ENCODE results near the gene ZNF22. TPM values are rescaled to one million over a fixed set of nuclear protein-coding genes. Genes with fewer than 3 reads are reported as not detected.
A peak's percentile ranks its signal among the peaks of the same experiment; 100 is the strongest.

ZNF22 gene
- total and polyA plus RNA-seq, 12 donors = 11.0 to 17.2 (median 15.6) TPM

GRCh38 chr10:44978570-44979280 lies 22.0 kb upstream of the ZNF22 start, which contains the start of gene DEPP1:
Gene DEPP1, minus strand, starts transcription at chr10:44978809. Its CDS starts 779 bp downstream, at chr10:44978030.
- peak within 1 kb of the TSS; percentile 83 to 97 (median 92) for H3K27ac ChIP-seq
- intact Hi-C loops (cut with DNase I) = loop anchor here in 4 of 10 donors (2.0 to 10.0 kb wide), 4 partner anchors 18 to 104 kb away; partner anchors contain the start of gene ZNF22 (in 1 of the 4)
- H3K4me1 ChIP-seq = peaks cover 56 to 100% (median 93%) of the 10 kb centered on the region in 9 donors
- peak in 5 of 9 donors; percentile 5 to 42 (median 27) for TF ChIP-seq CTCF (IDR thresholded peaks at IDR 0.05)
- peaks cover 0 to 44% (median 13%) of the 10 kb centered on the region in 9 donors for H3K36me3 ChIP-seq
- ATAC-seq (peak; percentile 61 to 78 (median 70)), DNase-seq (peak; percentile 90 to 94)
- WGBS, 2 donors = 15% methylated on average over 12 of the region's 12 CpGs
- H3K9me3 ChIP-seq = no peaks in the 10 kb centered on the region
- no peaks in the 10 kb centered on the region for H3K27me3 ChIP-seq
- peak within 1 kb of the TSS; percentile 39 to 87 (median 74) for H3K4me3 ChIP-seq

- peak overlapping the region in 5 of 10 donors; percentile 74 to 87 (median 76) for H3K4me3 ChIP-seq
- WGBS, 2 donors = 79 to 81% methylated on average over 13 of the region's 13 CpGs
- peaks cover 55 to 100% (median 93%) of the 10 kb centered on the region in 9 donors for H3K4me1 ChIP-seq
- peaks cover 0 to 52% (median 13%) of the 10 kb centered on the region in 9 donors for H3K36me3 ChIP-seq
- intact Hi-C loops (cut with DNase I) = loop anchor here in 4 of 10 donors (2.0 to 10.0 kb wide), 4 partner anchors 17 to 105 kb away; partner anchors contain the start of gene ZNF22 (in 1 of the 4)
- H3K9me3 ChIP-seq = no peaks in the 10 kb centered on the region
- no peak for TF ChIP-seq CTCF (IDR thresholded peaks at IDR 0.05)
- no peak for DNase-seq
- peak overlapping the region; percentile 83 to 97 (median 92) for H3K27ac ChIP-seq
- ATAC-seq = no peak
- H3K27me3 ChIP-seq = no peaks in the 10 kb centered on the region
Measured at GRCh38 chr10:44979281-44980191, 21.2 kb upstream of the ZNF22 start.

GRCh38 chr10:44980309-44981171 lies 20.2 kb upstream of the ZNF22 start:
- no peak for DNase-seq
- H3K4me3 ChIP-seq = no peak overlapping the region
- intact Hi-C loops (cut with DNase I) = no loop called here
- 73 to 80% methylated on average over 14 of the region's 14 CpGs for WGBS, 2 donors
- no peaks in the 10 kb centered on the region for H3K9me3 ChIP-seq
- no peaks in the 10 kb centered on the region for H3K27me3 ChIP-seq
- no peak for TF ChIP-seq CTCF (IDR thresholded peaks at IDR 0.05)
- ATAC-seq = no peak
- peak overlapping the region; percentile 83 to 97 (median 92) for H3K27ac ChIP-seq
- peaks cover 0 to 62% (median 22%) of the 10 kb centered on the region in 9 donors for H3K36me3 ChIP-seq
- peaks cover 63 to 100% (median 95%) of the 10 kb centered on the region in 9 donors for H3K4me1 ChIP-seq
